ENCODE data around the gene CAMK2A.

GRCh38 chr5:150206098-150206778, 83.3 kb downstream of the CAMK2A start:
- TF ChIP-seq, protein P1, sequence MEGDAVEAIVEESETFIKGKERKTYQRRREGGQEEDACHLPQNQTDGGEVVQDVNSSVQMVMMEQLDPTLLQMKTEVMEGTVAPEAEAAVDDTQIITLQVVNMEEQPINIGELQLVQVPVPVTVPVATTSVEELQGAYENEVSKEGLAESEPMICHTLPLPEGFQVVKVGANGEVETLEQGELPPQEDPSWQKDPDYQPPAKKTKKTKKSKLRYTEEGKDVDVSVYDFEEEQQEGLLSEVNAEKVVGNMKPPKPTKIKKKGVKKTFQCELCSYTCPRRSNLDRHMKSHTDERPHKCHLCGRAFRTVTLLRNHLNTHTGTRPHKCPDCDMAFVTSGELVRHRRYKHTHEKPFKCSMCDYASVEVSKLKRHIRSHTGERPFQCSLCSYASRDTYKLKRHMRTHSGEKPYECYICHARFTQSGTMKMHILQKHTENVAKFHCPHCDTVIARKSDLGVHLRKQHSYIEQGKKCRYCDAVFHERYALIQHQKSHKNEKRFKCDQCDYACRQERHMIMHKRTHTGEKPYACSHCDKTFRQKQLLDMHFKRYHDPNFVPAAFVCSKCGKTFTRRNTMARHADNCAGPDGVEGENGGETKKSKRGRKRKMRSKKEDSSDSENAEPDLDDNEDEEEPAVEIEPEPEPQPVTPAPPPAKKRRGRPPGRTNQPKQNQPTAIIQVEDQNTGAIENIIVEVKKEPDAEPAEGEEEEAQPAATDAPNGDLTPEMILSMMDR (IDR thresholded peaks at IDR 0.05) = no peak
- no peak for TF ChIP-seq ZFX (IDR thresholded peaks at IDR 0.05; ENCODE audit: borderline replicate concordance)
